Natural killer cell (primary cell): ENCODE data around the gene TMEM245. TPM values are rescaled to one million over a fixed set of nuclear protein-coding genes. Genes with fewer than 3 reads are reported as not detected.

Experiments used
- ATAC-seq, 3 donors: fragments of 150-1000 bp in 2 of 3; fragments of 200-7000 bp in 1 of 3; cut with Tn5 transposase; 1 replicate in 1 of 3; 2 replicates in 2 of 3; pipeline ENCODE4 v1.10.0; 2021; ENCODE audit warnings: mild to moderate bottlenecking in 2 of 3, moderate library complexity in 2 of 3
- DNase-seq, 2 donors: peaks; one replicate each; pipeline versions ENCODE4 v3.0.0 to v3.0.0-alpha.2; 2013 to 2021; ENCODE audit warnings: mixed read lengths in 1 of 2
- H3K27ac ChIP-seq: one replicate; pipeline ENCODE4 v1.5.1; 2013; ENCODE audit warnings: mild to moderate bottlenecking, low read length
- H3K27me3 ChIP-seq: one replicate; pipeline ENCODE4 v1.6.1; 2013; ENCODE audit warnings: low read length; ENCODE audit not compliant: control insufficient read depth, insufficient read depth
- H3K36me3 ChIP-seq: one replicate; pipeline ENCODE4 v1.6.1; 2013; ENCODE audit warnings: low read length; ENCODE audit not compliant: control insufficient read depth, insufficient read depth
- H3K4me1 ChIP-seq: one replicate; pipeline ENCODE4 v1.6.1; 2013; ENCODE audit warnings: low read length; ENCODE audit not compliant: control insufficient read depth, insufficient read depth
- H3K4me3 ChIP-seq: one replicate; pipeline ENCODE4 v1.5.1; 2013; ENCODE audit warnings: low read length
- H3K9me3 ChIP-seq: one replicate; pipeline ENCODE4 v1.6.1; 2013; ENCODE audit warnings: low read length; ENCODE audit not compliant: control insufficient read depth, insufficient read depth
- H3K27ac Mint-ChIP-seq, 2 donors: one replicate each; pipeline ENCODE4 v1.8.0; 2022; ENCODE audit warnings: mild to moderate bottlenecking in 2 of 2, mixed read lengths in 2 of 2, moderate library complexity in 1 of 2
- H3K27me3 Mint-ChIP-seq, 2 donors: one replicate each; pipeline ENCODE4 v1.8.0; 2022; ENCODE audit warnings: low read depth in 2 of 2, mixed read lengths in 2 of 2
- H3K36me3 Mint-ChIP-seq: one replicate; pipeline ENCODE4 v1.8.0; 2022; ENCODE audit warnings: mixed read lengths
- H3K4me1 Mint-ChIP-seq, 2 donors: one replicate each; pipeline ENCODE4 v1.8.0; 2022; ENCODE audit warnings: mixed read lengths in 2 of 2
- H3K4me3 Mint-ChIP-seq: one replicate; pipeline ENCODE4 v1.8.0; 2022; ENCODE audit warnings: mild to moderate bottlenecking, moderate library complexity, mixed read lengths
- H3K9me3 Mint-ChIP-seq, 2 donors: one replicate each; pipeline ENCODE4 v1.8.0; 2022; ENCODE audit warnings: mixed read lengths in 2 of 2
- CTCF ChIP-seq: fragments of 200-600 bp; IDR thresholded peaks from one replicate; pipeline ENCODE4 v1.8.0; 2022; ENCODE audit warnings: antibody characterized with exemption
- WGBS: methylation state at CpG from one replicate; pipeline ENCODE4 v1.1.7; 2013; ENCODE audit warnings: missing lambda C conversion rate; ENCODE audit not compliant: insufficient coverage; 5-methylcytosine and 5-hydroxymethylcytosine counted together
- intact Hi-C: fragments of 100-400 bp; cut with micrococcal nuclease; formaldehyde crosslinking; loops from one replicate; pipeline ENCODE4 v1.14.2; 2022
- total RNA-seq, 4 donors: library from RNA; stranded (reverse); fragments of 120-200 nt in 1 of 4; gene quantifications; one replicate each; pipeline versions ENCODE4 v1.2.3 to v1.2.4, GENCODE V29; 2013 to 2022

TMEM245 gene
- total RNA-seq, 3 donors from 2014 or later (not counting 1 experiment from before 2014, with no cell fraction given) = 14.5 to 22.5 (median 21.8) TPM

GRCh38 chr9:109158651-109159050 lies 38.9 kb upstream of the TMEM245 start:
- TF ChIP-seq CTCF = no peak
- no peak overlapping the region for H3K4me3 Mint-ChIP-seq

GRCh38 chr9:109156708-109157107 lies 37.0 kb upstream of the TMEM245 start:
- Histone ChIP-seq H3K27ac (no peak overlapping the region), H3K9me3 (peaks cover 9% of the 10 kb centered on the region), H3K4me1 (no peaks in the 10 kb centered on the region), H3K4me3 (no peak overlapping the region), H3K27me3 (peaks cover 2% of the 10 kb centered on the region), H3K36me3 (no peaks in the 10 kb centered on the region)
- intact Hi-C loops = no loop called here
- H3K36me3 Mint-ChIP-seq = no peaks in the 10 kb centered on the region
- peaks cover 0 to 4% of the 10 kb centered on the region in 2 donors for H3K9me3 Mint-ChIP-seq
- WGBS = 89% methylated on average over 6 of the region's 8 CpGs
- DNase-seq = no peak
- ATAC-seq = no peak
- H3K27me3 Mint-ChIP-seq = peaks cover 24 to 43% of the 10 kb centered on the region in 2 donors
- no peak for TF ChIP-seq CTCF
- H3K27ac Mint-ChIP-seq = no peak overlapping the region
- H3K4me3 Mint-ChIP-seq = no peak overlapping the region
- no peaks in the 10 kb centered on the region for H3K4me1 Mint-ChIP-seq

More at GRCh38 chr9:109158651-109159050, 38.9 kb upstream of the TMEM245 start:
- no peaks in the 10 kb centered on the region for H3K4me1 ChIP-seq
- Mint-ChIP-seq H3K27me3 (peaks cover 27 to 54% of the 10 kb centered on the region in 2 donors), H3K27ac (no peak overlapping the region), H3K36me3 (no peaks in the 10 kb centered on the region), H3K9me3 (peaks cover 0 to 2% of the 10 kb centered on the region in 2 donors), H3K4me1 (no peaks in the 10 kb centered on the region)
- peaks cover 2% of the 10 kb centered on the region for H3K27me3 ChIP-seq
- intact Hi-C loops = no loop called here
- H3K36me3 ChIP-seq = no peaks in the 10 kb centered on the region
- H3K27ac ChIP-seq = no peak overlapping the region
- ATAC-seq (no peak), DNase-seq (no peak)
- H3K9me3 ChIP-seq = peaks cover 5% of the 10 kb centered on the region
- no peak overlapping the region for H3K4me3 ChIP-seq

DNA sequence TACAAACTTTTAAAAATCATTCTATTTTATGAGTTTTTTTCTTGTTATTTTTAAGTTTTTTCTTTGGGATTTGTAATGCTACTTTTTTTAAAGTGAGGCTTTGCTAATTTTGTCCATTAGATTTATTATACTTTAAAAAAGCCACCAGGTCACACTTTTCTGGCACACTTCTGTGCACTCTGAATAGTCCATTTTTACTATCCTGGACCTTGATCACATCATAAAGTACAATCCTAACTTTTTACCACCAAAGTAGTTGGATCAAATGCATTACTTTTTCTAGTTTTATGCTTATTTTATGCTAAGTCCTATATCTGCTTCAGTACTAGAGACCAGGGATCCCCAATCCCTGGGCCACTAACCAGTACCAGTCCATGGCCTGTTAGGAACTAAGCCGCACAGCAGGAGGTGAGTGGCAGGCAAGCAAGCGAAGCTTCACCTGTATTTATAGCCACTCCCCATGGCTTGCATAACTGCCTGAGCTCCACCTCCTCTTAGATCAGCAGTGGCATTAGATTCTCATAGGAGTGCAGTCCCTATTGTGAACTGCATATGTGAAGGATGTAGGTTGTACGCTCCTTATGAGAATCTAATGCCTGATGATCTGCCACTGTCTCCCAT lies 31.3 kb upstream of the TMEM245 start:
- H3K9me3 Mint-ChIP-seq = peaks cover 0 to 4% of the 10 kb centered on the region in 2 donors
- 73% methylated on average over 3 of the region's 3 CpGs for WGBS
- no peak overlapping the region for H3K27ac Mint-ChIP-seq

More for the DNA sequence above, 31.3 kb upstream of the TMEM245 start:
- Histone ChIP-seq H3K4me1 (no peaks in the 10 kb centered on the region), H3K36me3 (no peaks in the 10 kb centered on the region), H3K27ac (no peak overlapping the region), H3K4me3 (no peak overlapping the region), H3K27me3 (peaks cover 3% of the 10 kb centered on the region), H3K9me3 (peaks cover 9% of the 10 kb centered on the region)
- H3K27me3 Mint-ChIP-seq = peaks cover 11 to 13% of the 10 kb centered on the region in 2 donors
- intact Hi-C loops = no loop called here
- no peaks in the 10 kb centered on the region for H3K4me1 Mint-ChIP-seq
- ATAC-seq (no peak), DNase-seq (no peak)
- no peak overlapping the region for H3K4me3 Mint-ChIP-seq
- H3K36me3 Mint-ChIP-seq = no peaks in the 10 kb centered on the region
- no peak for TF ChIP-seq CTCF
